ENCODE data around the gene SPTLC1. TPM values are rescaled to one million over a fixed set of nuclear protein-coding genes. Genes with fewer than 3 reads are reported as not detected.

SPTLC1 gene
- total and polyA plus RNA-seq, 2 of the 8 experiments (the other 6 are each of a cell fraction or from before 2014, with no cell fraction given) = 34.2 to 62.1 TPM

DNA sequence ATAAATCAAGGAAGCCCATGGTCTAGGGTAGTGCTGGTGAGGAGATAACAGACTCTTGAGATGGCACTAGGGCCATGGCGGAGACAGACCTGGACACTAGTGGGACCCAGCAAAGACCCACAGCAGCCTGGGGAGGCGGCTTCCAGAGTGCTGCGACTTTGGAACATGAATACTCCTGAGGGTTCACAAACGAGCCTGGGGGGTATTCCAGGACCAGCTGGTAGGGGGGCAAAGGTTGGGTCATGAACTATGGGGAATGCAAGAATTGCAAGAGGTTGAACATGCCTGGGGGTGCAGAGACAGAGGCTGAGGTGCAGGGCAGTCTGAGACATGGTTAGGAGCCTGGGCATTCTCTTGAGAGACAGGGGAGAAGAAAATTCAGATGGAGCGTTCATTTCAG is 43.8 kb upstream of the SPTLC1 start:
- Histone ChIP-seq H2BK5ac (ENCODE audit: low read depth, low read length) (no peak overlapping the region), H3K9ac (replicated peaks in 1 of 4; ENCODE audit: extremely low read depth in 1 of 4, low read depth in 3 of 4, low read length in 3 of 4) (no peak overlapping the region), H2AFZ (ENCODE audit: low read length) (no peak overlapping the region), H3K4ac (replicated peaks; ENCODE audit: insufficient read length, low read depth, low read length) (no peak overlapping the region), H3K79me1 (ENCODE audit: low read depth, low read length) (no peaks in the 10 kb centered on the region), H4K8ac (ENCODE audit: extremely low read depth, insufficient read depth, low read length) (no peak overlapping the region), H3K14ac (ENCODE audit: insufficient read length) (no peak overlapping the region), H2AK5ac (ENCODE audit: low read depth, low read length) (no peak overlapping the region), H3K27ac (ENCODE audit: low read depth, low read length) (no peak overlapping the region), H3K27me3 (replicated peaks in 1 of 4; ENCODE audit: control insufficient read depth in 3 of 4, extremely low read depth in 1 of 4, insufficient read depth in 3 of 4, low read length in 3 of 4) (no peaks in the 10 kb centered on the region), H3K23me2 (ENCODE audit: low read depth, low read length) (no peaks in the 10 kb centered on the region), H2BK120ac (replicated peaks; ENCODE audit: low read depth, low read length) (no peak overlapping the region), H4K5ac (ENCODE audit: insufficient read length, low read depth, low read length) (no peak overlapping the region), H3K4me1 (replicated peaks in 1 of 4; ENCODE audit: control insufficient read depth in 3 of 4, insufficient read depth in 4 of 4, low read length in 3 of 4) (no peaks in the 10 kb centered on the region), H3K4me3 (ENCODE audit: extremely low read depth in 1 of 4, insufficient read depth in 2 of 4, low read depth in 3 of 4, low read length in 4 of 4) (no peak overlapping the region), H3K23ac (ENCODE audit: insufficient read length) (no peak overlapping the region), H3K18ac (ENCODE audit: extremely low read depth, low read length) (no peak overlapping the region), H3K79me2 (ENCODE audit: control insufficient read depth in 1 of 2, insufficient read depth in 2 of 2, low read length in 2 of 2) (no peaks in the 10 kb centered on the region), H3K36me3 (ENCODE audit: control insufficient read depth in 2 of 4, insufficient read depth in 4 of 4, low read length in 3 of 4) (no peaks in the 10 kb centered on the region), H2BK20ac (ENCODE audit: low read length) (no peak overlapping the region), H3K4me2 (ENCODE audit: insufficient read depth in 1 of 2, low read depth in 2 of 2, low read length in 2 of 2) (no peak overlapping the region), H2BK12ac (ENCODE audit: low read depth, low read length) (no peak overlapping the region), H3K56ac (replicated peaks; ENCODE audit: insufficient read length, low read depth, low read length) (no peak overlapping the region), H2BK15ac (ENCODE audit: low read length) (no peak overlapping the region), H3K9me3 (ENCODE audit: insufficient read depth in 2 of 2, low read depth in 1 of 2, low read length in 1 of 2) (0 out of 4 replicates have a peak, but pooled peaks cover 0 to 5% of the 10 kb centered on the region in 2 experiments), H4K20me1 (replicated peaks in 1 of 2; ENCODE audit: control insufficient read depth in 1 of 2, insufficient read depth in 2 of 2, low read length in 2 of 2) (no peaks in the 10 kb centered on the region), H4K91ac (replicated peaks; ENCODE audit: insufficient read length, low read length) (no peak overlapping the region)
- no peak for FAIRE-seq
- DNase-seq (ENCODE audit: low read depth in 1 of 2, low spot score in 2 of 2) = no peak
- no peak for TF ChIP-seq TAF1 (IDR thresholded peaks at IDR 0.05; ENCODE audit: low read depth, low read length)
- no peak for TF ChIP-seq EP300 (IDR thresholded peaks at IDR 0.05; ENCODE audit: borderline replicate concordance in 1 of 2, low read depth in 2 of 2, low read length in 2 of 2)
- TF ChIP-seq SUZ12 (IDR thresholded peaks at IDR 0.05; ENCODE audit: low read length) = no peak
- ChIA-PET POLR2A (ENCODE audit: partially characterized antibody) (no interaction called here), CTCF (ENCODE audit: partially characterized antibody) (interaction anchor here (1.2 to 2.0 kb wide), 3 partner anchors 12 to 20 kb away, joined by 3 to 11 read pairs (median 6); no protein-coding TSS in a partner anchor)
- WGBS, 2 experiments (ENCODE audit: extremely low coverage in 1 of 2, insufficient coverage in 1 of 2, insufficient read length in 1 of 2, insufficient replicate concordance in 2 of 2, low coverage in 1 of 2, low lambda C conversion rate in 2 of 2, missing lambda C conversion rate in 1 of 2) = 92% methylated on average over 5 of the region's 5 CpGs; no CpG with 5 or more reads in 1 of the 2 experiments
